ENCODE data around the gene FPGS.

The FPGS gene

DNA sequence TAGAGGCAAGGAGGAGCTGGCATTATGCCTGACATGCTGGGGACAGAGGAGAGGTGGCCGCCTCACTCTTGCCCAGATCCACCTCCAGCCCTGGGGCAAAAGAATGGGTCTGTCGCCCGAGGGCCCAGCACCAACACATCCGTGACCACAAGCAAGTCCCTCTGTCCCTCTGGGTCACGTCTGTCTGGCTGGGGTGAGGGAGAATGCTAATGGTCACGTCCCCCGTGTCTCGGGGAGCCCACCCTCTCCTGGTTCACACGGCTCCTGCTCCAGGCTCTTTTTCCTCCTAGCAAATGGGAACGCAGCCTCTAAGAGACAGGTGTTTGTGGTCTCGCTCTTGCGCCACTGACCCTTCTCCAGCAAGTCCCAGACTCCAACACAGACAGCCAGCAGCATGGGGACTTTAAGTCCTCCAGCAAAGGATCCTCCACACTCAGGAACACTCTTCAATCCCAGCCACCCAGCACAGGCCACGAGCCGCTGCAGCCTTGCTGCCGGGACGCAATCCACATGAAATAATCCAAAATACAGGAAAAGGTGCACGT is 47.7 kb downstream of the FPGS start:
- H3K4me3 ChIP-seq (ENCODE audit: low read length), result no peak overlapping the region

DNA sequence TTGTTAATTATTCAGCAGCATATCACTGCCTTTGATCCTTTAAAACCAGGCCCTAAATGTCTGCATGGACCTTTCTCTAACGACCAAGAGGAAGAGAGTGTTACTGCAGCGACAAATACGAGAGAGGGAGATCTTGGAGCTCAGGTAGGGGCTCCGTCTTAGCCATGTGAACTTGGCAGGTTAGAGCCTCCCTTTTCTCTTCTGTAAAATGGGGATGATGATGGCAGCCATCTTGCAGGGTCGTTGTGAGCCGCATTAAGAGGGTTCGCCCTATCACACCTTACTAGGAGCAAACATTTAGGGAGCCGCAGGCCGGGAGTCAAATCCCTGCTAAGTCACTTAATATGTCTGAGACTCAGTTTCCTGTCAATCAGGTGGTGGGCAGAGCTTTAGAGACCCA is 50.1 kb downstream of the FPGS start:
- H3K4me3 ChIP-seq (ENCODE audit: low read length), result no peak overlapping the region
- no peak for DNase-seq (ENCODE audit: low read depth, low spot score)

More for the DNA sequence above, 47.7 kb downstream of the FPGS start:
- no peak for DNase-seq (ENCODE audit: low read depth, low spot score)

DNA sequence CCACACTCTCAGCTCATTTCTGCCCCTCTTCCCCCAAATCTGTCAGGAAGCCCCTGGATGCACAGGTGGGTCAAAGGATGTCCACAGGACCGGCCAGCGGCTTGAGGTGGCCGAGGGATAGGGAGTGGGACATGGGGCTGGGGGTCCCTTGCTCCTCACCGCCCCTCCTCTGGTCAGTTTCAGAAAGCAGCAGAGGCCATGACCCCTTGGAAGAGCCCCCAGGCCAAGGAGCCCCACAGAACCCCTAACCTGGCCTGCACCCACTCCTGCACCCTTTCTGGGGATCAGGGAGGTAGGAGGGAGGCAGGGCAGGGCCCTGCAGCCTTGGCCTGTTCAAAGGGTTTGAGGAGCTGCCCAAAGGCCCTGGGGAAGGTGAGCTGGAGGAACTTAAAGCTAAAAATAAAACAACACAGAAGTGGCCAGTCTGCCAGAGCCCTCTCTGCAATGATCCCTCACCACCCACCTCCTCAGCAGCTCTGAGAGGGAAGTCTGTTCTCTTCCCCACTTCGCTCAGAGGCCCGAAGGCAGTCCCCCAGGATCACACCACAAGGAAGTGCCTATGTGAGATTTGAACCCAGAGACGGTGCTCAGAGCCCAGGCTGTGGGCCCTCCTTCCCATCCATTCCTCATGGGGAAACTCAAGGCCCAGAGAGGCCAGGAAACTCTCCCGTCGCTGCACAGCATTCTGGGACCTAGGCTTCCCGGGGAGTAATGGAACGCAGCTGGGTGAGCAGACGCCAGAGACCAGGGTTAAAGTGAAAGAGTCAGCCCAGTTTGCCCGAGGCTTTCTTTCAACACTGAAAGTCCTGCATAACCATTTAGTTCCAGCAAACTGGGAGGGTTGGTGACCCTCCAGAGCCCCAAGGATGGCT is 50.9 kb downstream of the FPGS start:
- H3K4me3 ChIP-seq (ENCODE audit: low read length), result no peak overlapping the region
- DNase-seq (ENCODE audit: low read depth, low spot score), result no peak

DNA sequence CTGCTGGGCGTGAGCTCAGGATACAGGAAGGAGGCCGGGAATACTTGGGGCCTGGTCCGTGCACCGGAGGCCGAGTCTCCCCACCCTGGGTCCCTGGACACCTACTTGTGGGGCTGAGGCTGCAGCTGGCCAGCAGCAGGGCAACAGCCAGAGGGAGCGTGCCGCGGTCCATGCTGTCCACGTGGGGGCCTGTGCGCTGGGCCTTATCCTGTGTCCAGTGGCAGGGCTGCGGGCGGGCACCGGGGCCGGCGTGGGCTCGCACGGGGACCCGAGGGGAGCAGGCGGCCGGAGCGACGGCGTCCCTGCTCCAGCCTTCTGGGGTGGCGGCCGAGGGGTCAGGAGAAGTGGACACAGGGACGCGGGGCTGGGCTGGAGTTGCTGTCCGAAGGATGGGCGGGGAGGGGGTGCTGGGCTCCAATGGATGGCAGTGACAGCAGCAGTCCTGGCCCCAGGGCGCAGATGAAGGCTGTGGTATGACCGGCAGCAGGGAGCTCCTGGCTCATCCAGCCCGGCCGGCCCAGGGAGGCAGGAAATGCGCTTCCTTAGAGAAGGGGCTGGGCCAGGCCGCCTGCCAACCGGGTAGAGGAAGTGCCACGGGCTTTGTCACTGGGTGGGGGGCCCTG is 51.6 kb downstream of the FPGS start, which contains the start of gene ENG:
ENG (minus strand) TSS at position 475 of the 623 bp plus-strand sequence; CDS start at position 172, 303 bp downstream.
- H3K4me3 ChIP-seq (ENCODE audit: low read length), result no peak within 1 kb of the TSS

DNA sequence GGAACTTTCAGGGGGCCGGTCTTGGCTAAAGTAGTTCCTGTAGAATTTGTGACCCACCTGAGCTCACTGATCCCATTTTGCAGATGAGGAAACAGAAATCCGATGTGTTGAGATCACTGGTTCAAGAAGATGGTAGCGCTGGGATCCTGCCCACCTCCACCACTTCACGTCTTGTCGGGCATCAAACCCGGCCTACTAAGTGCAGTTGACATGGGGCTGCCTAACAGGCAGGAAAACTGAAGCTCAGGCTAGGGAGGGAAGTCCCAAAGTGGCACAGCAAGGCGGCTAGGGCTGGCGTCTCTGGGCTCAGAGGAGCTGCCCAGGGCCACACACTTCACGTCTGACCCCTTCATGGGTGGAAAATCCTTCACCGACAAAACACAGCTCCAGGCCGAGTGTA is 52.3 kb downstream of the FPGS start:
- no peak for DNase-seq (ENCODE audit: low read depth, low spot score)
- H3K4me3 ChIP-seq (ENCODE audit: low read length), result no peak overlapping the region

More for the DNA sequence above, 51.6 kb downstream of the FPGS start, which contains the start of gene ENG:
- no peak for DNase-seq (ENCODE audit: low read depth, low spot score)

DNA sequence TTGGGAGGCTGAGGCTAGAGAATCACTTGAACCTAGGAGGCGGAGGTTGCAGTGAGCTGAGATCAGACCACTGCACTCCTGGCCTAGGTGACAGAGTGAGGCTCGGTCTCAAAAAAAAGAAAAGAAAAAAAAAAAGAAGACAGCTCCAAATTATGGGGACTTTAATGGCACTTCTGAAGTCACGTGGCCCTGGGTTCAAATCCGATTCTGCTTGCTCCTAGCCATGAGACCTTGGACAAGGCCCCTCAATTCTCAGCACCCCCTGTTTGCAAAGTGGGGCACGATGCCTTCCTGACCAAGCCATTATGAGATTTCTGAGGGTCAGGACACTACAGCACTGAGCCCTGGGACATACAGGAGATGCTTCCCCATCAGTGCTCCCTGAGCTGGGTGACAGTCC is 52.8 kb downstream of the FPGS start:
- DNase-seq (ENCODE audit: low read depth, low spot score), result no peak
- no peak overlapping the region for H3K4me3 ChIP-seq (ENCODE audit: low read length)

DNA sequence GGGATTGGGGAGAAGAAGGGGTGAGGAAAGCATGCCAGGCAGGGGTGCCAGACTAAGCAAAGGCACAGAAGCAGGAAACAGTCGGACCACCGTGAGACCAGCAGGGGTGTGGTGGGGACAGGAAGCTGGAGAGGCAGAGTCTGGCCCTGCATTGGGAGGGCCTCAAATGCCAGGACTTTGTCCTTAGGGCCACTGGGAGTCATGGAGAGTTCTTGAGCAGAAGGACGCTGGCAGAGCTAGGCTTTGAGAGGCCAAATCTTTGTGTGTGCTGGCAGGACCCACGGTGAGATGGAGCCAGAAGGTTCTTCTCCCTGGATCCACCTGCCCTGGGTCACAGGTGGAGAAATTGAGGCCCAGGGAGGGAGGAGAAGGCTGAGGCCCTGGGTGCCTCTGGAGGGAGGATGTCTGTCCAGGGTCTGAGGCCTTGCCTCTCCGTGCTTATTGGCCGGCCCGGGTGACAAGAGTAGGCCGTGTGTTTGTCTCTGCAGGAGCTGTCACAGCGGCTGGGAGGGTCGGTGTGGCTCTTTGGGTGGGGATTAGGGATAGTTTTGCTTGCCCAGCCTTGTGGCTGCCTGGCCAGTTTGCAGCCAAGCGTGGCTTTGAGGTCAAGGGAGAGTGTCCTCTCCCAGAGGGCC is 53.5 kb downstream of the FPGS start:
- no peak overlapping the region for H3K4me3 ChIP-seq (ENCODE audit: low read length)
- DNase-seq (ENCODE audit: low read depth, low spot score), result no peak

DNA sequence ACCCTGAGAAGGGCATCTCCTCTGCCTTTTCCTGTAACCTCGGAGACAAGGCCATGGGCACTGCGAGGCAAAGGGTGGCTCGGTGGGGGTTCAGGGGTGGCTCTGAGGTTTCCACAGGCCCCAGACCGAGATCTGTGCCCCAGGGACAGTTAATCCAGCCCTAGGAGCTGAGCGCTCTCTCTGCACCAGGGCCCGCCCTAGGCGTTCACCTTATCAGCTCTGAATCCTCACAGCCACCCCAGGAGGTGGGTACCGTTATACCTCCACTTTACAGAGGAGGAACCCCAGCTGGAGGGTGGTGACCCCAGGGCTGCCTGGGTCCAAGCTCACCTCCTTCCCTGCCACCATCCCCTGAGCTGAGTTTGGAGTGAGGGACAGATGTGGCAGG is 54.0 kb downstream of the FPGS start:
- DNase-seq (ENCODE audit: low read depth, low spot score), result no peak
- no peak overlapping the region for H3K4me3 ChIP-seq (ENCODE audit: low read length)

DNA sequence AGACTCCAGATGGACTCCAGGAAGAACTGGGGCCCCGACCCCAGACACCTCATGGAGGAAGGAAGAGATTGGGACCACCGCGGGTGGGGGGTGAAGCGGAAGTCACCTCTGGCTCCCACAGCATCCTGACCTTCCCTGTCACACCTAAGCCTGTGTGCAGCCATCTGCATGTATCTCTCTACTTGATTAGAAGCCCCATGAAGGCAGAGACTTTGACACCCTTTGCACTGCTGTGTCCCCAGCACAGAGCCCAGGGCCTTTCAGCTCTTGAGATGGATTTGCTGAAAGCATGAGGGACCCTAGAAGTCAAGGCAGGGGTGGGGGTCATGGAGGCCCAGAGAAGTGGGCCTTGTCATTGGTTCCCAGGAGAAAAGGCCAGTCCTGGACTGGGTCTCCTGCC is 54.6 kb downstream of the FPGS start:
- no peak for DNase-seq (ENCODE audit: low read depth, low spot score)
- H3K4me3 ChIP-seq (ENCODE audit: low read length), result no peak overlapping the region

DNA sequence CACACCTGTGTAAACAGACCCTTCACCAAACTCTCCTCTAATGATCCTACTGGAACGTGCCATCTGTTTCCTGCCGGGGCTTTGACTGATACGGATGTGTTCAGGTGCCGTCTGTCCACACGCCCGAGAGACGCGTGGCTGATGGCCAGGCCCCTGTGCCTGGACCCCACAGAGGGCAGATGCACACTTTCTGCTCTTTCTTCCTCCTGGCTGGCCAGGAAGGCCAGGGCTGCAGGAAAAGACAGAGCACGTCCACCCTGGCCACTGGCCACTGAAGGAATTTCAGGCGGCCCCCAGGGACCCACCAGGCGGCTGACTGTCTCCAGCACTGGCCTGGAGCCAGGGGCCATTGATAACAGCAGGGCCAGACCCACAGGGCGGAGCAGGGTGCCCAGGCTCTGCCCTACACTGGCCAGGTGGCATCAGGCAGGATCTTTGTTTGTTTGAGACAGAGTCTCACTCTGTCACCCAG is 55.4 kb downstream of the FPGS start:
- no peak overlapping the region for H3K4me3 ChIP-seq (ENCODE audit: low read length)
- DNase-seq (ENCODE audit: low read depth, low spot score), result no peak

DNA sequence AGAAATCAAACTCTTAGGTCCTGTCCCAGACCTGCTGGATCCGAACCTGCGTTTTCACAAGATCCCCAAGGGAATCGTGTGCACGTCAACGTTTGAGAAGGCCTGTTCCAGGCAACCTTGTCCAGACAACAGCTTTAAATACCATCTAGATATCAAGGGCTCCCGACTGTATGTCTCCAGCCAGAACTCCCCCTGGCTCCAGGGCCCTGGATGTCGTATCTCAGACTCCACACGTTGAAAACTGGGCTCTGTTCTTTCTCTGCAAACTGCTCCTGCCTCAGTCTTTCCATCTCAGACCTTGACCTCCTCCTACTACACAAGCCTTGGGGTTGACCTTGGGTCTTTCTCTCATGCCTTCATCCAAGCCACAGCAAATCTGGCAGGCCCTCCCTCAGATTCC is 57.6 kb downstream of the FPGS start:
- no peak overlapping the region for H3K4me3 ChIP-seq (ENCODE audit: low read length)
- DNase-seq (ENCODE audit: low read depth, low spot score), result no peak

DNA sequence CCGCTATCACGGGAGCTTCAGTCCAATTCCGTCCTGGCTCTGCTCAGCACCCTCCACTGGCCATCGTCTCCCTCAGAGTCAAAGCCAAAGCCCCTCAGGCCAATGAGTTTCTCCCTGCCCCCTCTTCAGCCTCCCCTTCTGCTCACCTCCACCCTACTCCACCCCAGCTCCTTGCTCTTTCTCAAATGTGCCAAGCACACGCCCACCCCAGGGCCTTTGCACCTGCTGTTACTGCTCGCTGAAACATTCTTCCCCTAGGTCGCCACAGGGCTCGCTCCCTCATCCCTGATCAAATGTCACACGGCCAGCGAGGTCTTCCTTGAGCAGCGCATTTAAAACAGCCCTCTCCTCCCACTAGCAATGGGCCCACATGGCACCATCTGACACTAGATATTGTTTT is 58.1 kb downstream of the FPGS start:
- H3K4me3 ChIP-seq (ENCODE audit: low read length), result no peak overlapping the region

DNA sequence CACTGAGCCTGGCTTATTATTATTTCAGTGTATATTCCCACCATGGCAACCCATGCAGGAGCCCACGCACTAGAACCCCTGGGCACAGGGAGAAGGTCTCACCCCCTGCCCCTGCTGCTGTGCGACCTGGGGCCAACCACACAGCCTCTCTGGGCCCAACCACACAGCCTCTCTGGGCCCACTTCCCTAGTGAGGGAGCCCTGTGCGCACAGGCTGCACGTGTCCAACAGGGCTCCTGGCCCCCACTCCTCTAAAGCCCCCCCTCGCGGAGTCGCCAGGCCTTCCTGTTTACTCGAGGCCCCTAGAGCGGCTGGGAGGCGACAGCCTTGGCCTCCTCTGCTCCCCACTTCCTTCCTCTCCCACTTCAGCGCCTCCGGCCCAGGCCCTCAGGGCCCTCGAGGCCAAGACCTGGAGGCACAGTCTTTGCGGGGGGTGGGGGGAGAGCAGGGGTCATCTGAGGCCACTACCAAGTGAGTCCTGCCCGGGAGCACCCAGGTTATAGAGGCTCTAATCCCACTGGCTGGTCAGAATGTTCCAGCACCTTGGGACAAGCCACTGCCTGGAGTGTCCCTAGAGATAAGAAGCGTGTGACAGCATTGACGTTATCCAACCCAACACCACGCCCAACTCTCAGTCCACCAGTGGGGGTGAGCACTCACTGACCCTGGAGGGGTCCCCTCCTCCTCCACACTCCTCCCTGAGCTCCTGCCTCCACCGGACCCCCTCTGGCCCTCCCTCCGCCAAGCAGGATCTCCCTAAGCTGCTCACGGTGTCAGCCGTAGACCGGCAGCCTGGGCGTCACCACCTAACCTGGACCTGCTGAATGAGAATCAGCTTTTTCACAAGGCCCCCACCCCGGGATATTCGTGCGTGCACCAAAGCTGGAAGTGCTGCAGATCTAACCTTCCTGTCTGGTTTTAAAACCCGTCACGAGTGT is 59.7 kb downstream of the FPGS start:
- DNase-seq (ENCODE audit: low read depth, low spot score), result no peak
- no peak overlapping the region for H3K4me3 ChIP-seq (ENCODE audit: low read length)

More for the DNA sequence above, 58.1 kb downstream of the FPGS start:
- no peak for DNase-seq (ENCODE audit: low read depth, low spot score)

DNA sequence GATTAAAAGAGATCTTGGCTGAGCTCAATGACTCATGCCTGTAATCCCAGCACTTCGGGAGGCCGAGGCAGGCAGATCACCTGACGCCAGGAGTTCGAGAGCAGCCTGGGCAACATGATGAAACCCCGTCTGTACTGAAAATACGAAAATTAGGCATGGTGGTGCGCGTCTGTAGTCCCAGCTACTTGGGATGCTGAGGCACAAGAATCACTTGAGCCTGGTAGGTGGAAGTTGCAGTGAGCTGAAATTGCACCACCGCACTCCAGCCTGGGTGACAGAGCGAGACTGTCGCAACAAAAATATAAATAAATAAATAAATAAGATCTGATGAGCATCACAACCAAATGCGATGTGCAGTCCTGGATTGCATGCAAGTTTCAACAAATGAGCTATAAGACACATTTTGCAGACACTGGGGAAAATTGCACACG is 60.5 kb downstream of the FPGS start:
- H3K4me3 ChIP-seq (ENCODE audit: low read length), result no peak overlapping the region
- DNase-seq (ENCODE audit: low read depth, low spot score), result no peak
